ENCODE results near the gene OBSCN. TPM values are rescaled to one million over a fixed set of nuclear protein-coding genes. Genes with fewer than 3 reads are reported as not detected.

OBSCN gene
- total and polyA plus RNA-seq, 12 donors, result 0.90 to 18.0 (median 5.9) TPM

DNA sequence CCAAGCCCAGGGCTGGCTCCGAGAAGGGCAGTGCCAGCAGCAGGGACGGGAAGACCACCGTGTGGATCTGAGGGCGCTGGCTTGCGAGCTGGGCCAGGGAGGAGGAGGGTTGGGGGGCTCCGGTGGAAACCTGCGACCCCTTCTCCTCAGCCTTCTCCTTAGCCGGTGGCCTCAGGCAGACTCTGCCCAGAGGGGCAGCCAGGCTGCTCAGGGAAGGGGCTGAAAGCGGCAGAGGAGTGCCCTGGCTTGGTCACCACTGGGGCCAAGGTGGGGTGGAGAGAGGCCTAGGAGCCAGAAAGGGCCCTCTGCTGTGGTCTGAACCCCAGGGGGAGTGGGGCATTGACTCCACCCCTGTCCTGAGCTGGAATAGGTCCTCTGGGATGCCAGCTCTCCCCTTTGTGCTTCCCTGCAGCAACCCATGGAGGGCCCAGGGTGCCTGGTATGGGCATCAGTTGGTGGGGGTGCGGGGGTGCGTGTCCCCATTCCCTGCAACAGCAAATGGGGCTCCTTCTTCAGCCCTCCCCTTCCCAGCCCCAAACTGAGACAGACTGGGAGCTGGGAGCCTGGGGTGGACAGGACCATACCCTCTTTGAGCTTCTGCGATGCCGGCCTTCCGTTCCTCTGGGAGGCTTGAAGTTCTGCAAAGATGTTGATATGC is 48.7 kb upstream of the OBSCN start:
- Histone ChIP-seq H3K36me3 (replicated peaks in 1 of 2) (no peaks in the 10 kb centered on the region), H3K4me3 (no peak overlapping the region), H3K9me3 (replicated peaks in 1 of 3) (no peaks in the 10 kb centered on the region), H3K27me3 (peaks cover 7% of the 10 kb centered on the region), H3K27ac (no peak overlapping the region), H3K4me1 (replicated peaks in 1 of 2) (no peaks in the 10 kb centered on the region)
- 73 to 81% (median 74%) methylated on average over 9 to 14 of the region's 14 CpGs for WGBS, 4 donors
- DNase-seq, result peak in 1 of 7 donors; percentile 8
- intact Hi-C loops (cut with DNase I), result no loop called here
- no peak for TF ChIP-seq POLR2A (IDR thresholded peaks at IDR 0.05)
- TF ChIP-seq, protein P1, sequence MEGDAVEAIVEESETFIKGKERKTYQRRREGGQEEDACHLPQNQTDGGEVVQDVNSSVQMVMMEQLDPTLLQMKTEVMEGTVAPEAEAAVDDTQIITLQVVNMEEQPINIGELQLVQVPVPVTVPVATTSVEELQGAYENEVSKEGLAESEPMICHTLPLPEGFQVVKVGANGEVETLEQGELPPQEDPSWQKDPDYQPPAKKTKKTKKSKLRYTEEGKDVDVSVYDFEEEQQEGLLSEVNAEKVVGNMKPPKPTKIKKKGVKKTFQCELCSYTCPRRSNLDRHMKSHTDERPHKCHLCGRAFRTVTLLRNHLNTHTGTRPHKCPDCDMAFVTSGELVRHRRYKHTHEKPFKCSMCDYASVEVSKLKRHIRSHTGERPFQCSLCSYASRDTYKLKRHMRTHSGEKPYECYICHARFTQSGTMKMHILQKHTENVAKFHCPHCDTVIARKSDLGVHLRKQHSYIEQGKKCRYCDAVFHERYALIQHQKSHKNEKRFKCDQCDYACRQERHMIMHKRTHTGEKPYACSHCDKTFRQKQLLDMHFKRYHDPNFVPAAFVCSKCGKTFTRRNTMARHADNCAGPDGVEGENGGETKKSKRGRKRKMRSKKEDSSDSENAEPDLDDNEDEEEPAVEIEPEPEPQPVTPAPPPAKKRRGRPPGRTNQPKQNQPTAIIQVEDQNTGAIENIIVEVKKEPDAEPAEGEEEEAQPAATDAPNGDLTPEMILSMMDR (IDR thresholded peaks at IDR 0.05), result no peak

DNA sequence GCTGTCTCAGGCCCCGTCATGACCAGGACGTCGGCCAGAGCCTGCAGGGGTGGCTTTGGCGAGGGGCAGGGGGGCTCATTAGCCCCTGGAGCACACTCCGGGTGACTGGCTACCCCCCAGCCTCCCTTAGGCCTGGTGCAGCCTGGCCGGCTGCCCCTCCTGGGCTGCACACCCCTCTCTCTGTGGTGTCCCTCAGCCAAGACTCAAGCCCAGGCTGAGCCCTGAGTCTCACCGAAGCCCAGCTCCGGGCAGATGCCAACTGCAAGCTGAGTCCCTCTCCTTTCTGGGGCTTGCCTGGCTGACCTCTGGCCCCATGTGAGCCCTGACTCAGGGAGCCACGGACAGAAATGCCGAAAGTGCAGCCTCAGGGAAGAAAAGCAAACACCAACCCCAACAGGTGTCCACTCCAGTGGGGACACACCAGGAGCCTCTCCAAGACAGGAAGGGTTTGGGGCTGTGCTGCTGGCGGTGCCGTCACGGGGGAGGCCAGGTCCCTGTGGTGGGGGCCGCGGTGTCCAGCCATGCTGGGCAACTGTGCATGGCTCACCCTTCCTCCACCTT is 47.6 kb upstream of the OBSCN start:
- no peak overlapping the region for H3K27ac ChIP-seq
- DNase-seq, result no peak
- no peaks in the 10 kb centered on the region for H3K36me3 ChIP-seq (replicated peaks in 1 of 2)
- H3K9me3 ChIP-seq (replicated peaks in 1 of 3), result no peaks in the 10 kb centered on the region
- H3K4me3 ChIP-seq, result no peak overlapping the region
- 68 to 92% (median 74%) methylated on average over 2 to 15 of the region's 15 CpGs for WGBS, 4 donors
- intact Hi-C loops (cut with DNase I), result no loop called here
- H3K27me3 ChIP-seq, result peaks cover 7% of the 10 kb centered on the region
- H3K4me1 ChIP-seq (replicated peaks in 1 of 2), result no peaks in the 10 kb centered on the region
- TF ChIP-seq, protein P1 (IDR thresholded peaks at IDR 0.05), result no peak
- no peak for TF ChIP-seq POLR2A (IDR thresholded peaks at IDR 0.05)

DNA sequence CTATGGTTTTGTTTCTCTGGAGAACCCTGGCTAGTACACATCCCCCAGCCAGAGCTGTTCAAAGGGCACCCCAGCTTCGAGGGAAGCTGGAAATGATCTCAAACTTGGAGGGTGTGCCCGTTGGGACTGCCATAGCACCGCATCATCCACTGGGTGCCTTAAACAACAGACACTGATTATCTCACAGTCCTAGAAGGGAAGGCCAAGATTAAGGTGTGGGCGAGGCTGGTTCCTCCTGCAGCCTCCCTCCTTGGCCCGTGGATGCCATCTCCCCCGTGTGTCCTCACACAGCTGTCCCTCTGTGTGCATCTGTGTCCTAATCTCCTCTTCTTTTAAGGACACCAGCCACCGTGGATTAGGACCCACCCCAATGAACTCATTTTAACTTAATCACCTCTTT is 46.5 kb upstream of the OBSCN start:
- H3K4me1 ChIP-seq (replicated peaks in 1 of 2), result peaks cover 0 to under 1% of the 10 kb centered on the region in 2 donors
- DNase-seq, result no peak
- H3K9me3 ChIP-seq (replicated peaks in 1 of 3), result no peaks in the 10 kb centered on the region
- H3K4me3 ChIP-seq, result no peak overlapping the region
- peak overlapping the region in 2 of 5 donors; percentile 22 to 98 for H3K27ac ChIP-seq
- WGBS, 4 donors, result 41 to 52% (median 43%) methylated on average over 6 to 7 of the region's 7 CpGs
- intact Hi-C loops (cut with DNase I), result no loop called here
- TF ChIP-seq, protein P1 (IDR thresholded peaks at IDR 0.05), result no peak
- TF ChIP-seq POLR2A (IDR thresholded peaks at IDR 0.05), result no peak
- peaks cover 7% of the 10 kb centered on the region for H3K27me3 ChIP-seq
- no peaks in the 10 kb centered on the region for H3K36me3 ChIP-seq (replicated peaks in 1 of 2)

DNA sequence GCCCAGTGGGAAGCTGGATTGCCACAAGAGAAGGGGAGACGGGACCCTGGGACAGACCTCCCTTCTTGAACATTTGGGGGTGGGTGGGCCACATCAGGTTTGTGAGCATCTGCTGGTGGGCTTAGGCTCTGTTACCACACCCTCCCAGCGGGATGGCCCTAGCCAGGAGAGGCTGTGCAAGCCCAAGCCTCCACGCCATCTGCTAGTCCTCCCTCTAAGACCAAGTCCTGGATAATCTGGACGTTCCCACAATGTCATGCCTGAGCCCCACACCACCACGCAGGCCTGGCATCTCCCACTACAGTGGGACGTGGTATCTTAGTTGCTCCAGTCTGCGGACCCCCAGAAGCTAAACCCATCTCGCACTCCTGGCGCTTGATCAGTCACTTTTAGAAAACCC is 46.0 kb upstream of the OBSCN start:
- TF ChIP-seq POLR2A (IDR thresholded peaks at IDR 0.05), result no peak
- TF ChIP-seq, protein P1 (IDR thresholded peaks at IDR 0.05), result no peak
- intact Hi-C loops (cut with DNase I), result no loop called here
- H3K4me3 ChIP-seq, result no peak overlapping the region
- no peak for DNase-seq
- H3K27me3 ChIP-seq, result peaks cover 7% of the 10 kb centered on the region
- H3K27ac ChIP-seq, result peak overlapping the region in 2 of 5 donors; percentile 22 to 98
- H3K36me3 ChIP-seq (replicated peaks in 1 of 2), result no peaks in the 10 kb centered on the region
- no peaks in the 10 kb centered on the region for H3K9me3 ChIP-seq (replicated peaks in 1 of 3)
- 72 to 78% (median 73%) methylated on average over 8 to 9 of the region's 9 CpGs for WGBS, 4 donors
- H3K4me1 ChIP-seq (replicated peaks in 1 of 2), result peaks cover 0 to 5% of the 10 kb centered on the region in 2 donors

All from adrenal gland (tissue), 12 donors.